Fibroblast of skin of right biceps (primary cell): ENCODE measurements around the gene DEPDC7.
"Not testable (repeated sequence)": the region's sequence is repeated elsewhere in the genome, so short reads cannot be mapped to it uniquely, and the experiment has no call there.

Experiments
- DNase-seq: peaks from one replicate; pipeline ENCODE4 v3.0.0-alpha.2; 2013

Gene DEPDC7

GRCh38 chr11:33015621-33016551 is at the start of gene DEPDC7:
DEPDC7 (plus strand) TSS chr11:33015878; CDS start chr11:33015956, 78 bp downstream.
- peak; percentile 90 for DNase-seq

- DNase-seq = no peak
Measured at GRCh38 chr11:32968541-32968940, 47.1 kb upstream of the DEPDC7 start.

- not testable (repeated sequence) for DNase-seq
Measured at GRCh38 chr11:32972233-32972632, 43.4 kb upstream of the DEPDC7 start.

GRCh38 chr11:32972781-32973180 is 42.9 kb upstream of the DEPDC7 start:
- no peak for DNase-seq

GRCh38 chr11:32982626-32983025 is 33.1 kb upstream of the DEPDC7 start:
- DNase-seq = no peak

GRCh38 chr11:32983506-32983905 is 32.2 kb upstream of the DEPDC7 start:
- no peak for DNase-seq

GRCh38 chr11:32985600-32985999 is 30.1 kb upstream of the DEPDC7 start:
- no peak for DNase-seq

- no peak for DNase-seq
Measured at GRCh38 chr11:32987851-32988250, 27.8 kb upstream of the DEPDC7 start.

- no peak for DNase-seq
Measured at GRCh38 chr11:32990481-32990880, 25.2 kb upstream of the DEPDC7 start.

GRCh38 chr11:32991427-32991826 is 24.3 kb upstream of the DEPDC7 start:
- DNase-seq = no peak

- DNase-seq = no peak
Measured at GRCh38 chr11:32991898-32992297, 23.8 kb upstream of the DEPDC7 start.

GRCh38 chr11:33000181-33000580 is 15.5 kb upstream of the DEPDC7 start:
- DNase-seq = peak; percentile 84

GRCh38 chr11:33001281-33001680 is 14.4 kb upstream of the DEPDC7 start:
- DNase-seq = no peak

- DNase-seq = no peak
Measured at GRCh38 chr11:33001751-33002542, 13.7 kb upstream of the DEPDC7 start.

GRCh38 chr11:33005175-33005574 is 10.5 kb upstream of the DEPDC7 start:
- no peak for DNase-seq

- DNase-seq = no peak
Measured at GRCh38 chr11:33006010-33006409, 9.7 kb upstream of the DEPDC7 start.

- DNase-seq = no peak
Measured at GRCh38 chr11:33013755-33014154, 1.9 kb upstream of the DEPDC7 start.

GRCh38 chr11:33016654-33017053 is 976 bp downstream of the DEPDC7 start:
- DNase-seq = no peak

- no peak for DNase-seq
Measured at GRCh38 chr11:33017478-33017877, 1.8 kb downstream of the DEPDC7 start.

GRCh38 chr11:33017965-33018364 is 2.3 kb downstream of the DEPDC7 start:
- no peak for DNase-seq

GRCh38 chr11:33018840-33019239 is 3.2 kb downstream of the DEPDC7 start:
- no peak for DNase-seq

- no peak for DNase-seq
Measured at GRCh38 chr11:33021501-33021900, 5.8 kb downstream of the DEPDC7 start.

- DNase-seq = no peak
Measured at GRCh38 chr11:33021937-33022336, 6.3 kb downstream of the DEPDC7 start.

GRCh38 chr11:33025339-33025722 is 9.7 kb downstream of the DEPDC7 start:
- no peak for DNase-seq
